Calu3 (cell line): ENCODE results near the gene OR10G2. TPM values are rescaled to one million over a fixed set of nuclear protein-coding genes. Genes with fewer than 3 reads are reported as not detected.

Source experiments
- BruUV-seq: library from RNA; stranded (reverse); fragments of 400-500 nt; replicated peaks from 2 replicates; lab custom pipeline; 2021; lab: Mats Ljungman, UMichigan
- CTCF ChIA-PET: fragments of 300-600 bp; sonication (Branson Sonifier 250); formaldehyde crosslinking; loops from one replicate; lab custom pipeline; 2022; ENCODE audit warnings: antibody characterized with exemption; lab: Charles Lee
- DNase-seq: peaks from one replicate; pipeline ENCODE4 v3.0.0; 2022
- H3K27ac Mint-ChIP-seq: one replicate; pipeline ENCODE4 v1.8.0; 2022; ENCODE audit warnings: mixed read lengths; ENCODE audit not compliant: unreplicated experiment
- H3K27me3 Mint-ChIP-seq: one replicate; pipeline ENCODE4 v1.8.0; 2022; ENCODE audit warnings: mixed read lengths; ENCODE audit not compliant: unreplicated experiment
- H3K36me3 Mint-ChIP-seq: one replicate; pipeline ENCODE4 v1.8.0; 2022; ENCODE audit warnings: mild to moderate bottlenecking, moderate library complexity, mixed read lengths; ENCODE audit not compliant: insufficient read depth, unreplicated experiment
- H3K4me1 Mint-ChIP-seq: one replicate; pipeline ENCODE4 v1.8.0; 2022; ENCODE audit warnings: mild to moderate bottlenecking, low read depth, mixed read lengths; ENCODE audit not compliant: unreplicated experiment
- H3K4me3 Mint-ChIP-seq: one replicate; pipeline ENCODE4 v1.8.0; 2022; ENCODE audit warnings: mild to moderate bottlenecking, low read depth, moderate library complexity, mixed read lengths; ENCODE audit not compliant: unreplicated experiment
- H3K9me3 Mint-ChIP-seq: one replicate; pipeline ENCODE4 v1.8.0; 2022; ENCODE audit warnings: low read depth, mixed read lengths; ENCODE audit not compliant: unreplicated experiment
- intact Hi-C: fragments of 100-400 bp; cut with micrococcal nuclease; formaldehyde crosslinking; loops from one replicate; pipeline ENCODE4 v1.10.0; 2022; ENCODE audit not compliant: unreplicated experiment
- total RNA-seq: library from RNA; stranded (reverse); gene quantifications from 2 replicates; pipeline ENCODE4 v1.2.3, GENCODE V29; 2022
- TF ChIP-seq, protein P1 (sequence below): fragments of 200-600 bp; IDR thresholded peaks from one replicate; pipeline ENCODE4 v1.8.0; 2022; ENCODE audit warnings: antibody characterized with exemption; ENCODE audit not compliant: unreplicated experiment

OR10G2 gene
- total RNA-seq, 1 experiment from 2014 or later, result not detected

DNA sequence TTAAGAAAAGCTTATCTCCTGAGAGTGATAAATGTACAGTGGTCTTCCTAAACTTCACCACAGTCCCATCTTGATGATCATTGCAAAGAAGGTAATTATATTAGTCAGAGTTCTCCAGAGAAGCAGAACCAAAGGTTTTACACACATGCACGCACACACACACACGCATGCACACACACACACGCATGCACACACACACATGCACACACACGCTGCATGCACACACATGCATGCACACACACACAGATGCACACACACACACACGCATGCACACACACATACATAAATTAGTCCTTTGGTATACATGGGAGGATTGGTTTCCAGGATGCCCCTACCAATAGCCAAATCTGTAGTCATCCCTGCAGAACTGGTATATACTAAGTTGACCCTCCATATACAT is 19.5 kb upstream of the OR10G2 start:
- no peaks in the 10 kb centered on the region for H3K9me3 Mint-ChIP-seq
- no TSS peak for BruUV-seq
- CTCF ChIA-PET, result no interaction called here
- H3K36me3 Mint-ChIP-seq, result no peaks in the 10 kb centered on the region
- H3K4me1 Mint-ChIP-seq, result no peaks in the 10 kb centered on the region
- intact Hi-C loops, result no loop called here
- H3K27ac Mint-ChIP-seq, result no peak overlapping the region
- DNase-seq, result no peak
- peaks cover 51% of the 10 kb centered on the region for H3K27me3 Mint-ChIP-seq
- H3K4me3 Mint-ChIP-seq, result no peak overlapping the region
- TF ChIP-seq, protein P1, sequence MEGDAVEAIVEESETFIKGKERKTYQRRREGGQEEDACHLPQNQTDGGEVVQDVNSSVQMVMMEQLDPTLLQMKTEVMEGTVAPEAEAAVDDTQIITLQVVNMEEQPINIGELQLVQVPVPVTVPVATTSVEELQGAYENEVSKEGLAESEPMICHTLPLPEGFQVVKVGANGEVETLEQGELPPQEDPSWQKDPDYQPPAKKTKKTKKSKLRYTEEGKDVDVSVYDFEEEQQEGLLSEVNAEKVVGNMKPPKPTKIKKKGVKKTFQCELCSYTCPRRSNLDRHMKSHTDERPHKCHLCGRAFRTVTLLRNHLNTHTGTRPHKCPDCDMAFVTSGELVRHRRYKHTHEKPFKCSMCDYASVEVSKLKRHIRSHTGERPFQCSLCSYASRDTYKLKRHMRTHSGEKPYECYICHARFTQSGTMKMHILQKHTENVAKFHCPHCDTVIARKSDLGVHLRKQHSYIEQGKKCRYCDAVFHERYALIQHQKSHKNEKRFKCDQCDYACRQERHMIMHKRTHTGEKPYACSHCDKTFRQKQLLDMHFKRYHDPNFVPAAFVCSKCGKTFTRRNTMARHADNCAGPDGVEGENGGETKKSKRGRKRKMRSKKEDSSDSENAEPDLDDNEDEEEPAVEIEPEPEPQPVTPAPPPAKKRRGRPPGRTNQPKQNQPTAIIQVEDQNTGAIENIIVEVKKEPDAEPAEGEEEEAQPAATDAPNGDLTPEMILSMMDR, result no peak

DNA sequence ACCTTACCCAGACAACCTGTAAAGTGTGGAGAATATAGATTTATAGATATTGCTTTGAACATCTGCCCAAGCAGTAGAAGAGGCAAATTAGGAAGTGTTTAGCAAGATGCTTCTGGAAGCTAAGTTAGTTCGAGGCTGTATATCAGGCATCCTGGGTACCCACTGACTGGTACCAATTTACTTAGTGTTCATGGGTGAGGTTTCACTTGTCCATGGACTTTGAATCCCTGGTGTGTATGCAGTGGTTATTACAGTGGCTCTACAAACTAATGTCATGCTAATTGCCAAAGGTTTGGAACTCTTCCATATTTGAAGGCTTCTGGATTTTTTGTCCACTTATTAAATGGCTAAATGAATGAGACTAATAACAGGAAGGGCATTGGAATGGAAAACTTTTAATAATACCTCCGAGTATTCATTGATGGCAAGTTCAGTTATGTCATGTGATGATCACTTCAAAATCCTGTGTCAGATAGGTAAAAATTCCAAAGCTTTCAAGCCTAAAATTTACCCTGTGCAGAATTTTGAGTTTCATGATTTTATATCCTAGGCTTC is 18.7 kb upstream of the OR10G2 start, which contains the start of gene OR4E2:
OR4E2 (plus strand) TSS at position 505 of the 555 bp plus-strand sequence. CDS start 11,248 bp downstream, outside the sequence.
- no TSS peak for BruUV-seq
- no peaks in the 10 kb centered on the region for H3K36me3 Mint-ChIP-seq
- no peaks in the 10 kb centered on the region for H3K4me1 Mint-ChIP-seq
- DNase-seq, result no peak
- no peak within 1 kb of the TSS for H3K4me3 Mint-ChIP-seq
- intact Hi-C loops, result no loop called here
- H3K9me3 Mint-ChIP-seq, result no peaks in the 10 kb centered on the region
- TF ChIP-seq, protein P1, result no peak
- peaks cover 43% of the 10 kb centered on the region for H3K27me3 Mint-ChIP-seq
- CTCF ChIA-PET, result no interaction called here
- H3K27ac Mint-ChIP-seq, result no peak within 1 kb of the TSS

DNA sequence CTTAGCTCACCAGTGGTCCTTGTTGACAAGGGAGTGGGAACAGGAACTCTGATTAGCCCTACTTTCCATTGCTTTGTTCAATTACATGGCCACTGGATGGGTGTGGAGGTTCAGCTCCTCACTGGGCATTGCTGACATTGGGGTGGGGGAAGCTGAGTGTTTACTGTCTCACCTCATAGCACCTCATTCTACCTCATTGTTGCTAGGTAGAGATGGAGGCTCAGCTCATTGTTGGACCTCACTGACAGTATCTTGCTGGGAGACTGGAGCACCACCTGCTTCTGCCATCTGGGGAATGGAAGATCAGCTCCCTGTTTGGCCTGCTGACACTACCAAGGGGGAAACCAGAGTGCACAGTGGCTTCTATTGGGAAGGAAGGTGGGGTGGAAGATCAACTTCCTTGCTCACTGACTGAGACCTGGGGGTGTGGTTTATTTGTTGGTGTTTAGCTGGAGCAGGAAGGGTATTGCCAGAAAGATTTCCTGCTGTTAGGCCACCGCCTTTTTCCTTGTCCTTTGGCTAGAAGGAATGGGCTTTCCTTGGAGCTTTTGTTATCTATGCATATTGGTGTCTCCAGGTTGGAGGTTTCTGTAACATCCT is 17.6 kb upstream of the OR10G2 start:
- Mint-ChIP-seq H3K27ac (no peak overlapping the region), H3K9me3 (no peaks in the 10 kb centered on the region), H3K4me3 (no peak overlapping the region), H3K27me3 (peaks cover 32% of the 10 kb centered on the region), H3K4me1 (no peaks in the 10 kb centered on the region), H3K36me3 (no peaks in the 10 kb centered on the region)
- DNase-seq, result no peak
- intact Hi-C loops, result no loop called here
- CTCF ChIA-PET, result interaction anchor here (0.6 kb wide), 1 partner anchor 82 kb away, joined by 5 read pairs; no protein-coding TSS in a partner anchor
- no TSS peak for BruUV-seq
- TF ChIP-seq, protein P1, result no peak

DNA sequence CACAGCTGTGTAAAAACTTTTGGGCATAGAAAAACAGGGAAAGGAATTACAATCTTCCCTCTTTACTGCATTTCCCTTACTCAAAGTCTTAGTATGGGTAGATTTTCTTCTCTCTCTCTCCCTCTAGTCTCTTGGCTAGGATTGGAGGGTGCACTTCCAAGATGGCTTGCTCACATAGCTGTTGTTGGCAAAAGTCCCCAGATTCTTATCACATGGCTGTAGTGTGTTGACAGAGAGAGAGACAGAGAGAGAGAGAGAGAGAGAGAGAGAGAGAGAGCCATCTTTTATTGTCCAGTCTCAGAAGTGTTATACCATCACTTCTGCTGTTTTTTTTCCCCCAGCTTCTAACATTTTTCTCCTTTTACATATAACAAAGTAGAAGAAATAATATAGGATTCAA is 12.6 kb upstream of the OR10G2 start:
- BruUV-seq, result no TSS peak
- DNase-seq, result no peak
- no peaks in the 10 kb centered on the region for H3K9me3 Mint-ChIP-seq
- no peak overlapping the region for H3K27ac Mint-ChIP-seq
- CTCF ChIA-PET, result interaction anchor here (0.6 kb wide), 1 partner anchor 22 kb away, joined by 3 read pairs; no protein-coding TSS in a partner anchor
- TF ChIP-seq, protein P1, result no peak
- intact Hi-C loops, result no loop called here
- no peak overlapping the region for H3K4me3 Mint-ChIP-seq
- H3K4me1 Mint-ChIP-seq, result no peaks in the 10 kb centered on the region
- H3K27me3 Mint-ChIP-seq, result peaks cover 28% of the 10 kb centered on the region
- no peaks in the 10 kb centered on the region for H3K36me3 Mint-ChIP-seq
